HEK293 (cell line): ENCODE results near the gene DNMT3B.

Experiments used
- CTCF ChIA-PET: fragments of 350-600 bp; formaldehyde crosslinking; extraction: SDS; loops from one replicate; lab custom pipeline; 2021; ENCODE audit warnings: antibody characterized with exemption; lab: Yijun Ruan, JAX
- POLR2A ChIA-PET: fragments of 300-600 bp; formaldehyde crosslinking; extraction: SDS; loops from one replicate; lab custom pipeline; 2020; ENCODE audit warnings: antibody characterized with exemption, inconsistent platforms; lab: Yijun Ruan, JAX
- H3K27ac ChIP-seq: fragments of 200-500 bp; sonication (Bioruptor generic); 2 replicates; pipeline ENCODE4 v1.5.1; 2014; ENCODE audit warnings: low read depth, low read length, control low read depth, inconsistent platforms; ENCODE audit errors: extremely low read depth
- H3K36me3 ChIP-seq, 2 experiments: fragments of 200-500 bp in 1 of 2; sonication (Bioruptor generic) in 1 of 2; 1 replicate in 1 of 2; 2 replicates in 1 of 2; pipeline ENCODE4 v1.5.1; 2014 to 2017; ENCODE audit warnings: inconsistent platforms in 2 of 2, low read length in 2 of 2; ENCODE audit not compliant: control insufficient read depth in 2 of 2, insufficient read depth in 1 of 2
- H3K4me1 ChIP-seq: fragments of 200-500 bp; sonication (Bioruptor generic); 2 replicates; pipeline ENCODE4 v1.5.1; 2014; ENCODE audit warnings: mild to moderate bottlenecking, low read length, inconsistent platforms; ENCODE audit not compliant: control insufficient read depth, insufficient read depth
- H3K4me3 ChIP-seq: 2 replicates; pipeline ENCODE4 v1.5.1; 2011; ENCODE audit warnings: low read depth, mild to moderate bottlenecking, control low read depth, low read length, moderate library complexity
- H3K9me3 ChIP-seq: fragments of 200-500 bp; sonication (Bioruptor generic); 2 replicates; pipeline ENCODE4 v1.5.1; 2014; ENCODE audit warnings: low read depth, low read length, inconsistent platforms; ENCODE audit not compliant: control insufficient read depth, insufficient read depth
- BCL6B ChIP-seq: fragments of 450-650 bp; formaldehyde crosslinking; IDR thresholded peaks from 2 replicates; pipeline ENCODE4 v1.5.1; 2017; ENCODE audit warnings: missing biosample characterization, missing genetic modification characterization
- EGR2 ChIP-seq: fragments of 450-650 bp; formaldehyde crosslinking; IDR thresholded peaks from 2 replicates; pipeline ENCODE4 v1.5.1; 2016; ENCODE audit warnings: low read depth, missing biosample characterization, missing genetic modification characterization
- FEZF1 ChIP-seq: fragments of 450-650 bp; formaldehyde crosslinking; IDR thresholded peaks from 2 replicates; pipeline ENCODE4 v1.5.1; 2016; ENCODE audit warnings: missing biosample characterization, missing genetic modification characterization
- KLF10 ChIP-seq: fragments of 450-650 bp; IDR thresholded peaks from 2 replicates; pipeline ENCODE4 v1.5.1; 2018; ENCODE audit warnings: missing biosample characterization, mild to moderate bottlenecking, missing genetic modification characterization
- MEIS1 ChIP-seq: sonication (generic); formaldehyde crosslinking; IDR thresholded peaks from 2 replicates; pipeline ENCODE4 v1.8.1; 2022; ENCODE audit warnings: missing genetic modification reagents, mild to moderate bottlenecking, borderline replicate concordance
- MZF1 ChIP-seq: fragments of 450-650 bp; formaldehyde crosslinking; IDR thresholded peaks from 2 replicates; pipeline ENCODE4 v1.5.1; 2017; ENCODE audit warnings: missing biosample characterization, missing genetic modification characterization, borderline replicate concordance
- SCRT1 ChIP-seq: fragments of 450-650 bp; formaldehyde crosslinking; IDR thresholded peaks from 2 replicates; pipeline ENCODE4 v1.5.1; 2016; ENCODE audit warnings: missing biosample characterization, missing genetic modification characterization, borderline replicate concordance
- SP3 ChIP-seq: fragments of 450-650 bp; formaldehyde crosslinking; IDR thresholded peaks from 2 replicates; pipeline ENCODE4 v1.5.1; 2016; ENCODE audit warnings: missing biosample characterization, missing genetic modification characterization
- ZBTB11 ChIP-seq: fragments of 450-650 bp; formaldehyde crosslinking; conservative IDR thresholded peaks from 2 replicates; pipeline ENCODE4 v1.5.1; 2016; ENCODE audit warnings: low read depth, missing biosample characterization, missing genetic modification characterization
- ZBTB44 ChIP-seq: fragments of 450-650 bp; IDR thresholded peaks from 2 replicates; pipeline ENCODE4 v1.5.1; 2018; ENCODE audit warnings: missing biosample characterization, mild to moderate bottlenecking, missing genetic modification characterization
- ZFHX2 ChIP-seq: fragments of 450-650 bp; formaldehyde crosslinking; conservative IDR thresholded peaks from 2 replicates; pipeline ENCODE4 v1.5.1; 2016; ENCODE audit warnings: missing biosample characterization, missing genetic modification characterization
- ZFP69B ChIP-seq: fragments of 450-650 bp; formaldehyde crosslinking; IDR thresholded peaks from 2 replicates; pipeline ENCODE4 v1.5.1; 2016; ENCODE audit warnings: missing biosample characterization, missing genetic modification characterization
- ZIC2 ChIP-seq: fragments of 450-650 bp; formaldehyde crosslinking; IDR thresholded peaks from 2 replicates; pipeline ENCODE4 v1.5.1; 2016; ENCODE audit warnings: missing biosample characterization, missing genetic modification characterization
- ZNF138 ChIP-seq: fragments of 450-650 bp; formaldehyde crosslinking; IDR thresholded peaks from 2 replicates; pipeline ENCODE4 v1.5.1; 2016; ENCODE audit warnings: missing biosample characterization, missing genetic modification characterization, borderline replicate concordance
- ZNF184 ChIP-seq: fragments of 450-650 bp; IDR thresholded peaks from 2 replicates; pipeline ENCODE4 v1.5.1; 2018; ENCODE audit warnings: missing biosample characterization, mild to moderate bottlenecking, missing genetic modification characterization
- ZNF211 ChIP-seq: fragments of 450-650 bp; formaldehyde crosslinking; IDR thresholded peaks from 2 replicates; pipeline ENCODE4 v1.5.1; 2016; ENCODE audit warnings: low read depth, missing biosample characterization, missing genetic modification characterization
- ZNF292 ChIP-seq: fragments of 450-650 bp; formaldehyde crosslinking; IDR thresholded peaks from 2 replicates; pipeline ENCODE4 v1.5.1; 2016; ENCODE audit warnings: low read depth, missing biosample characterization, missing genetic modification characterization, borderline replicate concordance
- ZNF391 ChIP-seq: fragments of 450-650 bp; formaldehyde crosslinking; IDR thresholded peaks from 2 replicates; pipeline ENCODE4 v1.5.1; 2016; ENCODE audit warnings: low read depth, missing biosample characterization, missing genetic modification characterization, borderline replicate concordance
- ZNF600 ChIP-seq: fragments of 450-650 bp; formaldehyde crosslinking; IDR thresholded peaks from 2 replicates; pipeline ENCODE4 v1.5.1; 2016; ENCODE audit warnings: missing biosample characterization, missing genetic modification characterization
- ZNF626 ChIP-seq: fragments of 450-650 bp; sonication (Bioruptor Pico); formaldehyde crosslinking; IDR thresholded peaks from 2 replicates; pipeline ENCODE4 v1.5.1; 2018; ENCODE audit warnings: missing biosample characterization, missing genetic modification characterization, inconsistent platforms
- ZNF660 ChIP-seq: fragments of 450-650 bp; IDR thresholded peaks from 2 replicates; pipeline ENCODE4 v1.5.1; 2018; ENCODE audit warnings: missing biosample characterization, mild to moderate bottlenecking, missing genetic modification characterization
- ZNF692 ChIP-seq: fragments of 450-650 bp; formaldehyde crosslinking; IDR thresholded peaks from 2 replicates; pipeline ENCODE4 v1.5.1; 2016; ENCODE audit warnings: missing biosample characterization, missing genetic modification characterization
- ZNF707 ChIP-seq: fragments of 450-650 bp; formaldehyde crosslinking; IDR thresholded peaks from 2 replicates; pipeline ENCODE4 v1.5.1; 2016; ENCODE audit warnings: missing biosample characterization, missing genetic modification characterization
- ZNF76 ChIP-seq: fragments of 450-650 bp; formaldehyde crosslinking; IDR thresholded peaks from 2 replicates; pipeline ENCODE4; 2016; ENCODE audit warnings: low read depth, missing biosample characterization, missing genetic modification characterization, borderline replicate concordance

The DNMT3B gene

GRCh38 chr20:32773223-32773622 is 11.0 kb downstream of the DNMT3B start (continued):
- no peak for TF ChIP-seq ZNF391 (tag by site-specific recombination)
- no peak for TF ChIP-seq ZBTB44 (tag by site-specific recombination)

GRCh38 chr20:32773855-32774254 is 11.7 kb downstream of the DNMT3B start:
- Histone ChIP-seq H3K36me3 (no peaks in the 10 kb centered on the region), H3K4me1 (peaks cover 3% of the 10 kb centered on the region; the same call in 1 of the 2 replicates), H3K4me3 (no peak overlapping the region), H3K27ac (no peak overlapping the region), H3K9me3 (no peaks in the 10 kb centered on the region)
- peak; percentile 61 for TF ChIP-seq ZNF600 (tag by site-specific recombination)
- no peak for TF ChIP-seq ZNF76 (tag by site-specific recombination)
- CTCF ChIA-PET = interaction anchor here (0.6 to 1.0 kb wide), 2 partner anchors 10 to 100 kb away, joined by 4 to 13 read pairs; partner anchors contain the start of gene C20orf203
- POLR2A ChIA-PET = interaction anchor here (0.7 kb wide), 1 partner anchor 9 kb away, joined by 7 read pairs; no protein-coding TSS in a partner anchor

- peaks cover 3% of the 10 kb centered on the region; the same call in 1 of the 2 replicates for H3K4me1 ChIP-seq
- no peak overlapping the region for H3K4me3 ChIP-seq
- H3K9me3 ChIP-seq = no peaks in the 10 kb centered on the region
- H3K27ac ChIP-seq = no peak overlapping the region
- POLR2A ChIA-PET = no interaction called here
- CTCF ChIA-PET = interaction anchor here (0.7 to 6.8 kb wide), 4 partner anchors 9 to 1185 kb away, joined by 3 to 244 read pairs (median 3); partner anchors contain the start of gene C20orf203
- H3K36me3 ChIP-seq = peaks cover 0 to 4% of the 10 kb centered on the region in 2 experiments; a peak in 1 of 3 replicates
- TF ChIP-seq ZNF692 (tag by site-specific recombination) = peak; percentile 20; the same call in 1 of the 2 replicates
- no peak for TF ChIP-seq SP3 (tag by site-specific recombination)
- TF ChIP-seq MEIS1 (CRISPR knock-in tag) = no peak
- no peak for TF ChIP-seq ZNF626 (tag by site-specific recombination)
- TF ChIP-seq ZBTB11 (tag by site-specific recombination) = no peak
- peak; percentile 53; the same call in 1 of the 2 replicates for TF ChIP-seq EGR2
- TF ChIP-seq ZNF707 (tag by site-specific recombination) = no peak
- TF ChIP-seq ZNF184 (tag by site-specific recombination) = no peak
- no peak for TF ChIP-seq BCL6B (tag by site-specific recombination)
- TF ChIP-seq ZNF138 (tag by site-specific recombination) = no peak
- TF ChIP-seq ZNF211 = no peak
- TF ChIP-seq FEZF1 = no peak
- TF ChIP-seq ZIC2 (tag by site-specific recombination) = peak; percentile 52
- peak; percentile 51; the same call in 1 of the 2 replicates for TF ChIP-seq ZFHX2 (tag by site-specific recombination)
- TF ChIP-seq ZFP69B = peak; percentile 60; the same call in 1 of the 2 replicates
- no peak for TF ChIP-seq ZNF76 (tag by site-specific recombination)
- TF ChIP-seq ZNF292 (tag by site-specific recombination) = no peak
- TF ChIP-seq SCRT1 = no peak
- no peak for TF ChIP-seq ZNF660 (tag by site-specific recombination)
- no peak for TF ChIP-seq MZF1
- no peak for TF ChIP-seq KLF10 (tag by site-specific recombination)
Measured at GRCh38 chr20:32775336-32775991, 13.3 kb downstream of the DNMT3B start.
